ENCODE results near the gene MAIP1.

MAIP1 gene

GRCh38 chr2:199951023-199951422, 4.4 kb upstream of the MAIP1 start:
- no peak for DNase-seq

- no peak for DNase-seq
Measured at GRCh38 chr2:199955007-199955338, 409 bp upstream of the MAIP1 start.

GRCh38 chr2:199956062-199956380, 639 bp downstream of the MAIP1 start:
- DNase-seq: no peak

- no peak for DNase-seq
Measured at GRCh38 chr2:199958014-199958413, 2.6 kb downstream of the MAIP1 start.

- no peak for DNase-seq
Measured at GRCh38 chr2:199962203-199962602, 6.8 kb downstream of the MAIP1 start.

GRCh38 chr2:199966405-199966804, 11.0 kb downstream of the MAIP1 start:
- DNase-seq: no peak

- DNase-seq: no peak
Measured at GRCh38 chr2:199966976-199967375, 11.6 kb downstream of the MAIP1 start.

GRCh38 chr2:199968126-199968525, 12.7 kb downstream of the MAIP1 start:
- no peak for DNase-seq

- DNase-seq: no peak
Measured at GRCh38 chr2:199972088-199972626, 16.8 kb downstream of the MAIP1 start.

- no peak for DNase-seq
Measured at GRCh38 chr2:199973703-199974102, 18.3 kb downstream of the MAIP1 start.

- DNase-seq: no peak
Measured at GRCh38 chr2:199975273-199975895, 20.0 kb downstream of the MAIP1 start.

- DNase-seq: no peak
Measured at GRCh38 chr2:199977984-199978415, 22.6 kb downstream of the MAIP1 start.

GRCh38 chr2:199979398-199979797, 24.0 kb downstream of the MAIP1 start:
- DNase-seq: no peak

GRCh38 chr2:199979832-199980628, 24.6 kb downstream of the MAIP1 start:
- peak; percentile 35 to 81 (median 69) for DNase-seq

- DNase-seq: no peak
Measured at GRCh38 chr2:199982126-199982843, 26.9 kb downstream of the MAIP1 start.

- no peak for DNase-seq
Measured at GRCh38 chr2:199983534-199983933, 28.2 kb downstream of the MAIP1 start.

- DNase-seq: no peak
Measured at GRCh38 chr2:199984159-199984558, 28.8 kb downstream of the MAIP1 start.

- DNase-seq: no peak
Measured at GRCh38 chr2:199984755-199985154, 29.4 kb downstream of the MAIP1 start.

- DNase-seq: peak in 4 of 6 experiments; percentile 5 to 53 (median 22)
Measured at GRCh38 chr2:199985625-199986207, 30.3 kb downstream of the MAIP1 start.

GRCh38 chr2:199987586-199987985, 32.2 kb downstream of the MAIP1 start:
- no peak for DNase-seq

GRCh38 chr2:199988151-199988550, 32.8 kb downstream of the MAIP1 start:
- no peak for DNase-seq

- no peak for DNase-seq
Measured at GRCh38 chr2:199989822-199990221, 34.4 kb downstream of the MAIP1 start.

GRCh38 chr2:199991691-199992090, 36.3 kb downstream of the MAIP1 start:
- DNase-seq: no peak

Data from stimulated activated naive CD4-positive, alpha-beta T cell (primary cell).